Measurements from ENCODE around the gene PPP4R1.
"Not testable (repeated sequence)": the region's sequence is repeated elsewhere in the genome, so short reads cannot be mapped to it uniquely, and the experiment has no call there.

The PPP4R1 gene, protein sequence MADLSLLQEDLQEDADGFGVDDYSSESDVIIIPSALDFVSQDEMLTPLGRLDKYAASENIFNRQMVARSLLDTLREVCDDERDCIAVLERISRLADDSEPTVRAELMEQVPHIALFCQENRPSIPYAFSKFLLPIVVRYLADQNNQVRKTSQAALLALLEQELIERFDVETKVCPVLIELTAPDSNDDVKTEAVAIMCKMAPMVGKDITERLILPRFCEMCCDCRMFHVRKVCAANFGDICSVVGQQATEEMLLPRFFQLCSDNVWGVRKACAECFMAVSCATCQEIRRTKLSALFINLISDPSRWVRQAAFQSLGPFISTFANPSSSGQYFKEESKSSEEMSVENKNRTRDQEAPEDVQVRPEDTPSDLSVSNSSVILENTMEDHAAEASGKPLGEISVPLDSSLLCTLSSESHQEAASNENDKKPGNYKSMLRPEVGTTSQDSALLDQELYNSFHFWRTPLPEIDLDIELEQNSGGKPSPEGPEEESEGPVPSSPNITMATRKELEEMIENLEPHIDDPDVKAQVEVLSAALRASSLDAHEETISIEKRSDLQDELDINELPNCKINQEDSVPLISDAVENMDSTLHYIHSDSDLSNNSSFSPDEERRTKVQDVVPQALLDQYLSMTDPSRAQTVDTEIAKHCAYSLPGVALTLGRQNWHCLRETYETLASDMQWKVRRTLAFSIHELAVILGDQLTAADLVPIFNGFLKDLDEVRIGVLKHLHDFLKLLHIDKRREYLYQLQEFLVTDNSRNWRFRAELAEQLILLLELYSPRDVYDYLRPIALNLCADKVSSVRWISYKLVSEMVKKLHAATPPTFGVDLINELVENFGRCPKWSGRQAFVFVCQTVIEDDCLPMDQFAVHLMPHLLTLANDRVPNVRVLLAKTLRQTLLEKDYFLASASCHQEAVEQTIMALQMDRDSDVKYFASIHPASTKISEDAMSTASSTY

DNA sequence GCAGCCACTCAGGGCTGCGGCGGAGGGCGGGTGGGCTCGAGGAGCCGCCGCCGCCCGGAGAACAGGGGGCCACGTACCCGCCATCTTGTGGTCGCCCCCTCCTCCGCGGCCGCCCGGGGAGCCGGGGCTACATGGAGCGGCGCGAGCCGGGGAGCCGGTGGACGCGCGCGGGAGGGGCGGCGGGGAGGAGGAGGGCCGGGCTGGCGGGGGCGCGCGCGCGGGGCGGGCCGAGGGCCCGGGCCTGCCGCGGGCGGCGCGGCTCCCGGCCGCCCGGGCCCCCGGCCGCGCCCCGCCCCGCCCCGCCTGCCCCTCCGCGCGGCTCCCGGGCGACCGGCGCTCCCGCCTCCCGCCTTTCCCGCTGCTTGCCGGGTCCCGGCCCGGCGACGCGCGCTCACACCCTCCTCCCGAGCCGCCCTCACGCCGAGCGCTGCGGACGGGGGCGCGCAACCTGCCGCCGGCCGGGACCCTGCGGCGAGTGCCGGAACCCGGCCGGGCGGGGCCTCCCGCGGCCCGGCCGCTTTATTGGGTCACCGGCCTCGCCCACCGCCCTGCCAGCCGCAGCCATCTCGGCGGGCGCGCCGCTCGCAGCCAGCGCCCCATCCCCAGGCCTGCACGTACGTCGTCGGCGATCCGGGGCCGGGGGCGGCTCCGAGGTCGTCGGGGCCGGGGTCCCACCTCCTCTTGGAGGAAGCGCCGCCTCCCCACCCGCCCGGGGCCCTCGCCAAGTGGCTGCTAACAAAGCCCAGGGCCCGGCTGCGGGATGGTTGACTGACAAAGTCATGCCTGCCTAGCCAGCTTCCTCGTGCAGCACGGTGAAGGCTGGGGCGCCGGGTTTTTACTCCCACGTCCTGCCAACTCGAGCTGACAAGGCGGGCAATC, at the start of gene PPP4R1:
Gene PPP4R1 (minus strand): TSS at position 159 of the 879 bp plus-strand sequence. CDS start 75 bp downstream, at position 84.
- peak; percentile 60 to 62 for DNase-seq (ENCODE audit: low read depth in 2 of 2)

DNA sequence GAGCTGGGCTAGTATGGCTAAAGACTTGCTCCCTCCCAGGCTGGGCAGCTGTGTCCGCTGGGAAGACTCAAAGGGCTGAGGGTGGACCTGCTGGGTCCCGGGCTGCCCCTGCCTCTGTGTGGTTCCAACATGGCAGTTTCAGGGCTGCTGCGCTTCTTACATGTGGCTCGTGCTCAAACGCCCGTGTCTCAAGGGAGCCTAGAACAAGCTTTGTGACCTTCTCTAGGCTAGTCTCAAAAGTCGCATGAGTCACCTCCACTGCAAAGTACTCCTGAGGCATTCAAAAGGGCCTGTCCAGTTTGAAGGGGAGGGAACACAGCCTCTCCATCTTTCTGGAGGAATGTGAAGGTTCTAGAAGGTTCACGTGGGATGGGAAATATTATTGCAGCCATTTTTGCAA, 49.0 kb upstream of the PPP4R1 start:
- no peak for DNase-seq (ENCODE audit: low read depth in 2 of 2)

DNA sequence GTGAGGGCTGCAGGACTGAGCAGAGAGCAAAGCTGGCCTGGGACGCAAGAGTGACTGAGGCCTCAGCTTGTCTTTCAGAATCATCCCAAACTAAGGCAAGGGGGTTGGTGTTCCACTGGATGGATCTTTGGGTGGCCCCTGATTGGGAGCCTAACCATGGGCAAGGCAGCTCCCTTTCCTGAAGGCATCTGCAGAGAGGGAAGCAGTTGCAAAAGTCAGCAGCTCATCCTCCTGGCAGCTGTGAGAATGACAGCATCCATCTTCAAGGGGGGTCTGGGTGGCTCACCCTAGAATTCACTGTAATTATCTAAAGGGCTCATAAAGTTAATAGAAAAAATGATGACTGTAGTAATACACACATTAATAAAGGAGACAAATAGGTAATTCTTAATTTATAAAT, 47.2 kb upstream of the PPP4R1 start:
- DNase-seq (ENCODE audit: low read depth in 2 of 2) = no peak

DNA sequence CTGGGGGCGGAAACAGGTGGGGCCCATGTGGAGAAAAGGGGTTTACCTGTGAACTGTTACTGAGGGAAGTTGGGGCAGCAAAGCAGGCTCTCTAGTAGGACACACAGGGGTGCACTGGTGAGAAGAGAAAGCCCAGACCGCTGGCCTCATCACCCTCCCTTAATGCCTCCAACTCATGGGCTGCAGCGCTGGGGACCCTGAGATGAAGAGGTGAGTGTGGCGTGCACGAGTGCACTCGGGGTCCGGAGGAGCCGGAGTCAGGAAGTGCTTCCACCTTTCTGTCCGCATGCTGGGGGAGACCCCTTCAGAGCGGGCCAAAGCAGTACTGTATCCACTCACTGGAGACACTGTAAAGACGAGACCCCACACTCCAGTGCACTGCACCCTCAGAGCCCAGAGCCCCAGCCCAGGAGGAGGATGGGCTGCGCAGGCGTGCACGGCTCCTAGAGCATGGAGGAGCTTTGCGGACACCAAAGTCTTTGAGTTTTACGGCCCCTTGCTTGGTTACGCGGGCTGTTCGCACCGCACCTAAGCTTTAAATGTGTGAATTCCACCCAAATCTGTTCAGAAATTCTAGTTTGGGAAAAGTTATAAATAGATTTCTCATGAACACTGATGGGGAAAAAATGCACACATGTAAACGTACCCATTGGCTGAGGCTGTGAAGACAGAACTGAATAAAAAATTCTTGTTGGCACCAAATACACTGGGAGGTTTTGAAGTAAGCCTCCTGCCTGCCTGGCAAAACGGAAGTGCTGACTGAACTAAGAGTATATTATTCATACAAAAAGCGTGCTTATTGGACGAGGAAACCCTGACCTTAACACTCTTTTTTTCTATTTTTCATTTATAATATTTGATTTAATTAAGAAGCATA, 45.4 kb upstream of the PPP4R1 start:
- DNase-seq (ENCODE audit: low read depth in 2 of 2) = no peak

DNA sequence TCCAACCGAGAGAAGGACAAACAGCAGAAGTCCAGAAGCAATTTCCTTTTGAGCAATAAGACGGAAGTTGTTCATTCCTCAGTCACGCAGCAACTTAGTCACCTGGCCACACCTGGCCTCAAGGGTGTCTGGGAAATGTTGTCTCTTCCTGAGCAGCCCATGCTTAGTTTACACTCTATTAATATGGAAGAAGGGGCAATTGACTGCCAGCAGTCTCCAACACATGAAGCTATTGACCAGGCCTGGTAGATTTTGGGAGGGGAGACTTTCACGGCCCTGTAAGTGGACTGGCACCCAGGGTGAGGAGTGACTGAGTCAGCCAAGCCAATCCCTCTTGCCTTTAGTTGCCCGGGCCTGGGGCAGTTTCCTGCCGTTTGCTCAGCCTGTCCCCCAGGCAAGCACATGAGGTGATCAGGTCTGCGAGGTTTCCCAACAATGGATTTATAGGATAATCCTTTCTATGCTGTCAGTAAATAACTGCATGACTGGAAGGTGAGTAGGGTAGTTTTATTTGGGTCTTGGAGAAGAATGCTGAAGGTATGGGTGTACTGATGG, 43.8 kb upstream of the PPP4R1 start:
- no peak for DNase-seq (ENCODE audit: low read depth in 2 of 2)

DNA sequence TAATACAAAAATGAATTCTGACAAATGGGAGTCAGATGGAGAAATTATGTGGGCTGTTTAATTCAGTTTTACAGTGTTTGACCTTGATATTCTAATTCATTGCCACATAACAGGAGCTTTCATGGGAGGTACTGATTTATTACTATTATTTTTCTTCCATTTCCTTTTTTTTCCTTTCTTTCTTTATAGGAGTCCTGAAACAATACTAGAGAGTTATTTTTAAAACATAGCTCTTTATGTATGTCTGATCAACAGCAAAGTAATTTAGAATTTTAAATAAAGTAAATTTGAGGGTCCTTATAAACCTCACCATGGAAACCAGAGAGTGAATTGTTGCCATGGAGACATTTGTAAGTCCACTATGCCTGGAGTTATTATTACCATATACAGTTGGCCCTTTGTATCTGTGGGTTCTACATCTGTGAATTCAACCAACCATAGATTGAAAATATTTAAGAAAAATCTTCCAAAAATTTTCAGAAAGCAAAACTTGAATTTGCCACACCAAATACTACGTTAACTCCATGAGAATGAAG, 40.9 kb upstream of the PPP4R1 start:
- DNase-seq (ENCODE audit: low read depth in 2 of 2) = no peak

DNA sequence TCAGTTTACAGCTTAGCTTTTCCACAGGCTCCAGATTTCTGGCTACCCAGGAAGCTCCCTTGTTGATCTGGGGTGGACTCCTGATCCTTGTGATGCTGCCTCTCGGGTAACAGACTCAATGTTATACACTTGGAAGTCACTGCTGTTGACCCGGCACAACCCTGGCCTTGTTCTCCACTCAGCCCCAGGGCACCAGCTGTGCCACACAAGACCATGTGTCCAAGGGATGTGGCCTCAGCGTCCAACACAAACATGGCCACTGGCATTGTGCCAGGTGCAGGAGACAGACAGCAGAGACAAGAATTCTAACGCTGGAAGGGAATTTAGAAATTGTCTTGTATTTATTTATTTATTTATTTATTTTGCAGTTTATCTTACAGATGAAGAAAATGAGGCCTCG, 39.0 kb upstream of the PPP4R1 start:
- no peak for DNase-seq (ENCODE audit: low read depth in 2 of 2)

DNA sequence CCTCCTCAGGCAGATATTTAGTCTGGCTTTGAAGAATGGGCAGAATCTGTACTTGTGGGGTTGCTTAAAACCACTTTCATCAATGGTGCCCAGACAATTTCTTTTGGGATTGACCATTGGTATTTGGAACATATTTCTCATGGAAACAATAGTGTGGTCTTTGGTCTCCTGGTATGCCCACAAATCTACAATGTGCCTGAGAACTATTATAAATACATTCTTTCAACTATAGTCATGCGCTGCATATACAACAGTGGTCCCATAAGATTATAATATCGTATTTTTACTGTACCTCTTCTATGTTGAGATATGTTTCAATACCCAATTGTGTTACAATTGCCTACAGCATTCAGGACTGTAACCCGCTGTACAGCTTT, 34.8 kb upstream of the PPP4R1 start:
- no peak for DNase-seq (ENCODE audit: low read depth in 2 of 2)

DNA sequence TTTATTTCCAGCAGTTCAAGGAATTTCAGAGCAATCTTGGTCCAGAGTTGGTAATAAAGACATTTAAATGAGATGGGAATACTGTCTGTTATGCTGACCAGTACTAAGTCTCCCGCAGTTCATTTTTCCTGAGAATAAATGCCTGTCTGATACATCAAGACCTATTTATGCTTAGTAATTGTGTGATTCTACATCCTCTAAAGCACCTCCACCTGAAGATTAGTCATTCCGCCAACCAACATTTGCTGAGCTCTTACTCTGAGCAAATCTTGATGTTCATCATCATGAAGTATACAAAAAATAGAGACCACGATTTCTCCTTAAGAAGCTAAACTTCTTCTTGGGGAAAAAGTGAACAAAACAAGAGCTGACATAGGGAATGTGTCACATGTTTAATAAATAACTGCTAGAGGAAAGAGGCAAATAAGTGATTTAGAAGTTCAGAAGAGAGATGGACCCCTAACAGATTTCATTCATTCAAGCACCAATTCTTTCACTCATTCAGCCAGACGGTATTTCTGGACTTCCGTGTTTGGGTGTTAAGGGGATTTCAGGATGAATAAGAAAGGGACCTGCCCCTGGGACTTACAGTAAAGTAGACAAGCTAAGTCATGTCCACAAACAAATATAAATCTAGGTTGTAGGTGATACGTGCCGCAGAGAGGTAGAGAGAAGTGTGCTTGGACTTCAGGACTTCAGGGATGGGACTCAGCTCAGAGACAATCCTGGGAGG, 34.2 kb upstream of the PPP4R1 start:
- no peak for DNase-seq (ENCODE audit: low read depth in 2 of 2)

DNA sequence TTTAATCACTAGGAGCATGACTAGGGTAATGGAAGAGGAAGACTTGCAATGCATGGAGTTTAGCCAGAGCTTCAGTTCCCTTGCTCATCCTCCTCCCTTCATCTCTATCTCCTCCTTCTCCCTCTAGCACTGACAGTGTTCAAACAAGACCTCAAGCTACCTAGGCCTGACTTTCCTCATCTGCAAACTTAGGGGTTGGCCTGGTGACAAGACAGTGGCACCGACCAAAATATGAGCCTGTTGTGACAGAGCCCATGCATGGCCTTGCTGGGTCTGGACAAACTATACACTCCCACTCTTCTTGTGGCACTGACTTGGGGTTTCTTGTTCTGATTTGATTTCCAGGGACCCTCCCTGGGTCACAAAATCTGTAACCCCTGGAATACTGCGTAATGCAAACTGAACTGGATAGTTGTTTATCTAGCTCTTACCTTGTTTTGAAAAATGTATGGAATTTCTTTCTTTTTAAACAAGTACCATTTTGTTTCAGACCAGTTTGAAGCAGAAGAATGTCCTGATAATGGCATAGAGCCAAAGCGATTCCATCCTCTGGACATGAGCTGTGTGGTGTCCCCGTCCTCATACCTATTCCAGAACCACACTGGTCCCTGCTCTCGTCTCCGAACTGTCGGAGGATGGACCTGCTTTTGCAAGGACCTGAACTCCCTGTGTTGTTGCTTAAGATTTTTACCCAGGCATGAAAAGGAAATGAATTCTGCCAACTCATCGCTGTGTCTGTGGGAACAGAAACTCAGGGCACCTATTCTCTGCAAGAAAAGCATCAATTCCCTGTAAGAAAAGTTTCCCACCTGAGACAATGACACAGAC, 33.4 kb upstream of the PPP4R1 start:
- DNase-seq (ENCODE audit: low read depth in 2 of 2) = no peak

DNA sequence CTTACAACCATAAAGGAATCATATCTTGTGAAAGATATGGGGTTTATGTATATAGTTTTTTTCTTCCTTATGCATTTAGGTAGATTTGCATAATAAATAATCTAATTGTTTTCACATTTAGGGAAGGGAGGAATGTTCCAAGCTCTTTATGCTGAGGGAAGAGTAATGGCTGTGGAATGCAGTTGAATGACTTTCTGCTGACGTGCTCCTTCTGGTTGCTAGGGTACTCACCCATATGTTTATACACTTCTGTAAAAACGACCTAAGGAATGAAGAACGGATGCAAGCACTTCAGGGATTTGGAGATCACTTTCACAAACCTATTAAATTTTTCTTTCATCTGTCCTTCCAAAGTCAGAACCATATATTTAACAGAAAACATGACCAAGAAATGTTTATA, 29.2 kb upstream of the PPP4R1 start:
- no peak for DNase-seq (ENCODE audit: low read depth in 2 of 2)

DNA sequence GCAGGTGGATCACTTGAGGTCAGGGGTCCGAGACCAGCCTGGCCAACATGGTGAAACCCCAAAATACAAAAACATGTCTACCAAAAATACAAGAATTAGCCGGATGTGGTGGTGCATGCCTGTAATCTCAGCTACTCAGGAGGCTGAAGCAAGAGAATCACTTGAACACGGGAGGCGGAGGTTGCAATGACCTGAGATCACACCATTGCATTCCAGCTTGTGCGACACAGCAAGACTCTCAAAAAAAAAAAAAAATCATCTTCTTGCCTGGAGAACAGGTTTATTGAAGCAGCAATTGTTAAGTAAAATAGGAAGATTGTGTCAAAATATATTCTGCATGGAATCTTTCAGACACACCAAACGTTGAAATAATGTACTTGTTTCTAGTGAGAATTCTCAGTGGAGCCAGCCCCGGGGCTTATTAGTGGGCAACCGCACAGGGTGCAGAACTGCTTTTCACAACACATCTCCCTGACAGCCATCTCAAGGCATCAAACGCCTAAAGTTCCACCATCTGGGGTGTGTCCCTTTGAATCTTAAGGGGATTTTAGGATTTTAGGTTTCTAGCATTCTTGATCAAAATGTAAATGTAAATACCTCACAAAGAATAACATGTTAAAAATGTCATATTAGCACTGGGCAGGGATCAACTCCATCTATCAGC, 28.6 kb upstream of the PPP4R1 start:
- no peak for DNase-seq (ENCODE audit: low read depth in 2 of 2)

DNA sequence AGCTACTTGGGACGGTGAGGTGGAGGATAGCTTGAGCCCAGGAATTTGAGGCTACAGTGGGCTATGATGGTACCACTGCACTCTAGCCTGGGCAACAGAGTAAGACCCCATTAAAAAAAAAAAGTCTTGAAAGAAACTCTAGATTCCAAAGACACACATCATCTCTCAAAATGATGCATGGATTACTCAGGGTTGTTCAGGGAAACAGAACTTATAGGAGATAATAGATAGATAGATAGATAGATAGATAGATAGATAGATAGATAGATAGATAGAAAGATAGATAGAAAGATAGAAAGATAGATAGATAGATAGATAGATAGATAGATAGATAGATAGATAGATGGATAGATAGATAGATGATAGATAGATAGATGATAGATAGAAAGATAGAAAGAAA, 26.7 kb upstream of the PPP4R1 start:
- DNase-seq (ENCODE audit: low read depth in 2 of 2) = not testable (repeated sequence)

DNA sequence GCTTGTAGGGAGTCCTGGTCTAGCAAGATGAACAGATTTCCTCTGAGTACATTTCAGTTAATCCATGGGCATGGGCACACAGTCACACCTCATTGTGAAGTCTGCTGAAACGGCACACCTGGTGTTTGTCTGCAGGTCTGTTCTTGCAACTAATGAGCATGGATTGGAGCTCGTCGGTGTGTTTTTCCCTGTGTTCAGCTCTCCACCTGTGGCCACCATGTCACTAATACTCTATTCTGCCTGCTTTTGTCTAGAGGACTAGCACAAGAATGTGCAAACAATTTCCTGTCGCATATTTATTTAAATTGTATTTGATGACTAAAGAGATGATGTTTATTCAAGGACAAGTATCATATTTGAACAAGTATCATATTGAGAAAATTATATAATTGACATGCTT, 24.5 kb upstream of the PPP4R1 start:
- no peak for DNase-seq (ENCODE audit: low read depth in 2 of 2)

DNA sequence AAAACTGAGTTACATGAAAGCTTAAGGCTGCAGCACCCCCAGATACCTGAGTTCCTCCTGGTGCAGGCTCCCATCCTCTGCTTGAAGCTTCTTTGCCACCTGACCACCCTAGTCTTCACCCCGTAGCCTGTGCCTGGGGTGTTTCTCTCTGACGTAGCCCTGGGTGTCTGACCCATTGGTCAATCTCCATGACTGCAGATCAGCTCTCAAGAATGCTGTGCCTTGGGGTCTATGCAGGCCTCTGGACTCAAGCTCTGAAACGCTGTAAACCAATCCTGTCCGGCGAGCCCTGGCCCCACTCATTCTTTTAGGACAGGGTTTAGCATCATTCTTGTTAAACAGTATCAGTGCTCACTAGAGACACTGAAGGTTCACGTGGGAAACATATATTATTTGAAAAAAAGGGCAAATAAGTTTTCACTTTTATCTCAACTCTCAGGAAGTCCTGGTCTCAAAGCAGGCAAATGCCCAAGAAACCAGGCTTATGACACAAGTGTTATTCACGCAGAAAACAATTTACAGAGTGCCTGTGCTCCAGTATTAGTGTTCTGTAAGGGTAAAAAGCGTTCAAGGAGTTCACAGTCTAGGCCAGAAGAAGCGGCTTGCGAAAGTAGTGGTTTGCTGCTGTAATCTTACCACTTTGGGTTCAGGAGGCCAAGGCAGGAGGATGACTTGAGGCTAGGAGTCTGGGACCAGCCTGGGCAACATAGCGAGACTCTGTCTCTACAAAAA, 22.8 kb upstream of the PPP4R1 start:
- DNase-seq (ENCODE audit: low read depth in 2 of 2) = no peak

DNA sequence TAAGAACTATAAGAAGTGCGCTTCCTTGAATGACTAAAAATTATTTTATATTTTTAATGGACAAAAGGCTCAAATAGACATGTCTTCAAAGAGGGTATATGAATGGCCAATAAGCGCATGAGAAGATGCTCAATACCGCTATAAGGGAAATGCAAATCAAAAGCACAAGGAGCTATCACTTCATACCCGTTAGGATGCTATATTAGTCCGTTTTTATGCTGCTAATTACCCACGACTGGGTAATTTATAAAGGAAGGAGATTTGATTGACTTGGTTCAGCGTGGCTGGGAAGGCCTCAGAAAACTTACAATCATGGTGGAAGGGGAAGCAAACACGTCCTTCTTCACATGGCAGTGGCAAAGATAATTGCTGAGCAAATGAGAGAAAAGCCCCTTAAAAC, 20.5 kb upstream of the PPP4R1 start:
- DNase-seq (ENCODE audit: low read depth in 2 of 2) = no peak

DNA sequence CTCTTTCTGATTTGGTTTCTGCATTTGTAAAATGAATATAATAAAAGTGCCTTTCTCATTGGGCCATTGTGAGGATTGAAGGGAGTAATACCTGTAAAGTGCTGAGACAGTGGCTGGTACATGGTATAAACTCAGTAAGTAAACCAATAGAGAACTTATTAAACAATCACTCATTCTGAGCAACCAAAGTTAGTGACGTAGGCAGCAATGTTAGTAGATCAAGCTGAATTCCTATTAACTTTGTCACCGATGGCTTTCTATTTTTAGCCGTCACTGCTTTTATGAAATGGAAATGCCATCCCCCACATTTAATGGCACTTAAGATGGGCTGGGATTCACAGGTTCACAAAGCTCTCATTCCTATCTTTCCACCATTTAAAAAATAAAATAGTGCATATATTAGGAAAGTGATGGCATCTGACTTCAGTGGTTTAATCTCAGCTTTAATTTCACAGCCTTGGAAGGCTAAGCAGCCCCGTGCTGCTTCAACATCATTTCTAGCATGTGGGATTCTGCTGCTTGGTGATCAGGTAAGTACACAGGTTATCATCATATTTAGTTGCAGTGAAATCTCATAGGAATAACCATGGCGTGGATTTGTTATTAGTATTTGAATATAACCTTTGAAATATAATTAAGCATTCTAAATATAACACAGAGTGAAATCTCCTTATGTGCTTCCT, 17.6 kb upstream of the PPP4R1 start:
- no peak for DNase-seq (ENCODE audit: low read depth in 2 of 2)

All from stimulated activated CD4-positive, alpha-beta T cell treated with anti-CD3 and anti-CD28 coated beads, Interleukin-4, amount 100 ng/mL, for 48 hours (primary cell).